Neural cell (in vitro differentiated cells): Measurements from ENCODE around the gene AGO3. TPM values are rescaled to one million over a fixed set of nuclear protein-coding genes. Genes with fewer than 3 reads are reported as not detected.
"Not testable (repeated sequence)": the region's sequence is repeated elsewhere in the genome, so short reads cannot be mapped to it uniquely, and the experiment has no call there.

Experiments
- H2AFZ ChIP-seq: fragments of 200-600, 300-800 bp; sonication (generic), shearing (Covaris generic); 2 replicates; pipeline ENCODE4 v1.6.0; 2014; ENCODE audit warnings: low read depth, mild to moderate bottlenecking, antibody characterized with exemption, low read length, moderate library complexity
- H3F3A ChIP-seq: fragments of 200-600 bp; shearing (Covaris generic); 2 replicates; pipeline ENCODE4 v1.6.1; 2016; ENCODE audit warnings: mild to moderate bottlenecking, moderate library complexity, mixed read lengths, antibody characterized with exemption, low read length; ENCODE audit not compliant: insufficient read depth, poor library complexity, severe bottlenecking
- H3K27ac ChIP-seq: fragments of 200-600, 300-800 bp; sonication (generic), shearing (Covaris generic); 2 replicates; pipeline ENCODE4 v1.5.1; 2014; ENCODE audit warnings: mild to moderate bottlenecking, low read length, moderate library complexity
- H3K27me3 ChIP-seq: fragments of 300-800, 200-600 bp; sonication (generic), shearing (Covaris generic); 2 replicates; pipeline ENCODE4 v1.6.0; 2014; ENCODE audit warnings: mild to moderate bottlenecking, low read depth, low read length, moderate library complexity; ENCODE audit not compliant: insufficient read depth
- H3K36me3 ChIP-seq: fragments of 300-800, 200-600 bp; sonication (generic), shearing (Covaris generic); 2 replicates; pipeline ENCODE4 v1.5.1; 2014; ENCODE audit warnings: mild to moderate bottlenecking, antibody characterized with exemption, low read length, moderate library complexity; ENCODE audit not compliant: insufficient read depth
- H3K4me2 ChIP-seq: fragments of 300-800, 200-600 bp; sonication (generic), shearing (Covaris generic); 2 replicates; pipeline ENCODE4 v1.6.0; 2014; ENCODE audit warnings: mild to moderate bottlenecking, low read length
- H3K4me3 ChIP-seq: fragments of 300-800, 200-600 bp; sonication (generic), shearing (Covaris generic); 2 replicates; pipeline ENCODE4 v1.5.1; 2014; ENCODE audit warnings: mild to moderate bottlenecking, low read length, moderate library complexity
- H3K79me2 ChIP-seq: fragments of 200-600 bp; shearing (Covaris generic); replicated peaks from 2 replicates; pipeline ENCODE4 v1.6.0; 2014; ENCODE audit warnings: mild to moderate bottlenecking, low read length, moderate library complexity; ENCODE audit not compliant: insufficient read depth
- H3K9ac ChIP-seq: fragments of 300-800, 200-600 bp; sonication (generic), shearing (Covaris generic); 2 replicates; pipeline ENCODE4 v1.6.1; 2016; ENCODE audit warnings: mild to moderate bottlenecking, low read length, mixed read lengths
- H3K9me2 ChIP-seq: fragments of 200-600 bp; shearing (Covaris generic); 2 replicates; pipeline ENCODE4 v1.6.1; 2016; ENCODE audit warnings: mild to moderate bottlenecking, low read length, mixed read lengths; ENCODE audit not compliant: insufficient read depth
- H3K9me3 ChIP-seq: fragments of 200-600, 300-800 bp; sonication (generic), shearing (Covaris generic); 2 replicates; pipeline ENCODE4 v1.6.1; 2016; ENCODE audit warnings: mild to moderate bottlenecking, mixed run types, low read length, moderate library complexity, mixed read lengths
- H4K20me1 ChIP-seq: fragments of 200-600 bp; shearing (Covaris generic); 2 replicates; pipeline ENCODE4 v1.6.1; 2016; ENCODE audit warnings: mild to moderate bottlenecking, mixed run types; ENCODE audit not compliant: insufficient read depth
- EP300 ChIP-seq: fragments of 450-650 bp; conservative IDR thresholded peaks from 2 replicates; pipeline ENCODE4 v1.6.1; 2014; ENCODE audit warnings: antibody characterized with exemption, mild to moderate bottlenecking, moderate library complexity; ENCODE audit not compliant: poor library complexity, severe bottlenecking
- EZH2 ChIP-seq: fragments of 200-600, 300-800 bp; shearing (Covaris generic), sonication (generic); IDR thresholded peaks from 2 replicates; pipeline ENCODE4 v1.6.1; 2014; ENCODE audit warnings: antibody characterized with exemption, low read length, borderline replicate concordance, mild to moderate bottlenecking; ENCODE audit not compliant: insufficient read depth, poor library complexity, severe bottlenecking
- MXI1 ChIP-seq: fragments of 450-650 bp; conservative IDR thresholded peaks from 2 replicates; pipeline ENCODE4 v1.6.1; 2014; ENCODE audit warnings: antibody characterized with exemption, mild to moderate bottlenecking; ENCODE audit not compliant: poor library complexity, severe bottlenecking
- POLR2AphosphoS5 ChIP-seq: IDR thresholded peaks from 2 replicates; pipeline ENCODE4 v1.6.1; 2012
- RAD21 ChIP-seq: fragments of 450-650 bp; conservative IDR thresholded peaks from 2 replicates; pipeline ENCODE4 v1.6.1; 2014; ENCODE audit warnings: antibody characterized with exemption, mild to moderate bottlenecking, moderate library complexity
- SMC3 ChIP-seq: fragments of 450-650 bp; conservative IDR thresholded peaks from 2 replicates; pipeline ENCODE4 v1.6.1; 2014; ENCODE audit warnings: antibody characterized with exemption, mild to moderate bottlenecking, moderate library complexity; ENCODE audit not compliant: poor library complexity
- TAF1 ChIP-seq: IDR thresholded peaks from 2 replicates; pipeline ENCODE4 v1.6.1; 2012; ENCODE audit warnings: low read depth
- polyA plus RNA-seq: library from polyadenylated mRNA; depleted of rRNA; stranded (reverse); fragments of >200 nt; gene quantifications from 2 replicates; pipeline ENCODE4 v1.2.3, GENCODE V29; 2014
- TF ChIP-seq, protein P1 (sequence below): IDR thresholded peaks from 2 replicates; pipeline ENCODE4 v1.6.1; 2012; ENCODE audit warnings: borderline replicate concordance
- TF ChIP-seq, protein P2 (sequence below): fragments of 450-650 bp; IDR thresholded peaks from 2 replicates; pipeline ENCODE4 v1.5.1; 2014; ENCODE audit warnings: antibody characterized with exemption, mild to moderate bottlenecking, moderate library complexity; ENCODE audit not compliant: poor library complexity, severe bottlenecking

AGO3 gene
- polyA plus RNA-seq, 1 donor from 2014 or later: 9.4 TPM

DNA sequence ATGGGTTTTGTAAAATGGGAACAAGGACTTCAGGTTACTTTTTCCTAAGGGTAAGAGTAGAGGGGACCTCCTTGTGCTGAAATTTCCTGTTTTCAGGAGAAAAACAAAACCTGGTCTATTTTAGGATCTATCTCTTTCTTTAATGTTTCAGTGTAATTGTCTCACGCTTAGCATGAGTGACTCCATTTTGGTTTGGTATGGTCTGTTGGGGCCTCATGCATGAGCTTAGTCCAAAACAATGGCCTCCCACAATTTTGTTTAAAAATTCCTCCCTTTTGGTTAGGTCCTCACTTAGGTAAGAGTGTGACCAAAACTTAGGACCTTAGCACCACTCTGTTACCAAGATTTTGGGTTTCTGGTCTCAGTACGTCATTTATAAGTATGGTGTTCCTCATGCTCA lies 85.8 kb downstream of the AGO3 start:
- no peak overlapping the region for H3K4me2 ChIP-seq
- H3K9me2 ChIP-seq: no peaks in the 10 kb centered on the region
- H3K27ac ChIP-seq: no peak overlapping the region
- no peak overlapping the region for H3K4me3 ChIP-seq
- H3K79me2 ChIP-seq: no peaks in the 10 kb centered on the region
- H3K27me3 ChIP-seq: no peaks in the 10 kb centered on the region
- no peak overlapping the region for H2AFZ ChIP-seq
- no peaks in the 10 kb centered on the region for H3K9me3 ChIP-seq
- no peak overlapping the region for H3K9ac ChIP-seq
- TF ChIP-seq SMC3 (no peak), POLR2AphosphoS5 (no peak), MXI1 (no peak), RAD21 (no peak), EP300 (no peak), TAF1 (no peak), EZH2 (no peak)
- TF ChIP-seq, protein P1, sequence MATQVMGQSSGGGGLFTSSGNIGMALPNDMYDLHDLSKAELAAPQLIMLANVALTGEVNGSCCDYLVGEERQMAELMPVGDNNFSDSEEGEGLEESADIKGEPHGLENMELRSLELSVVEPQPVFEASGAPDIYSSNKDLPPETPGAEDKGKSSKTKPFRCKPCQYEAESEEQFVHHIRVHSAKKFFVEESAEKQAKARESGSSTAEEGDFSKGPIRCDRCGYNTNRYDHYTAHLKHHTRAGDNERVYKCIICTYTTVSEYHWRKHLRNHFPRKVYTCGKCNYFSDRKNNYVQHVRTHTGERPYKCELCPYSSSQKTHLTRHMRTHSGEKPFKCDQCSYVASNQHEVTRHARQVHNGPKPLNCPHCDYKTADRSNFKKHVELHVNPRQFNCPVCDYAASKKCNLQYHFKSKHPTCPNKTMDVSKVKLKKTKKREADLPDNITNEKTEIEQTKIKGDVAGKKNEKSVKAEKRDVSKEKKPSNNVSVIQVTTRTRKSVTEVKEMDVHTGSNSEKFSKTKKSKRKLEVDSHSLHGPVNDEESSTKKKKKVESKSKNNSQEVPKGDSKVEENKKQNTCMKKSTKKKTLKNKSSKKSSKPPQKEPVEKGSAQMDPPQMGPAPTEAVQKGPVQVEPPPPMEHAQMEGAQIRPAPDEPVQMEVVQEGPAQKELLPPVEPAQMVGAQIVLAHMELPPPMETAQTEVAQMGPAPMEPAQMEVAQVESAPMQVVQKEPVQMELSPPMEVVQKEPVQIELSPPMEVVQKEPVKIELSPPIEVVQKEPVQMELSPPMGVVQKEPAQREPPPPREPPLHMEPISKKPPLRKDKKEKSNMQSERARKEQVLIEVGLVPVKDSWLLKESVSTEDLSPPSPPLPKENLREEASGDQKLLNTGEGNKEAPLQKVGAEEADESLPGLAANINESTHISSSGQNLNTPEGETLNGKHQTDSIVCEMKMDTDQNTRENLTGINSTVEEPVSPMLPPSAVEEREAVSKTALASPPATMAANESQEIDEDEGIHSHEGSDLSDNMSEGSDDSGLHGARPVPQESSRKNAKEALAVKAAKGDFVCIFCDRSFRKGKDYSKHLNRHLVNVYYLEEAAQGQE: no peak
- TF ChIP-seq, protein P2, sequence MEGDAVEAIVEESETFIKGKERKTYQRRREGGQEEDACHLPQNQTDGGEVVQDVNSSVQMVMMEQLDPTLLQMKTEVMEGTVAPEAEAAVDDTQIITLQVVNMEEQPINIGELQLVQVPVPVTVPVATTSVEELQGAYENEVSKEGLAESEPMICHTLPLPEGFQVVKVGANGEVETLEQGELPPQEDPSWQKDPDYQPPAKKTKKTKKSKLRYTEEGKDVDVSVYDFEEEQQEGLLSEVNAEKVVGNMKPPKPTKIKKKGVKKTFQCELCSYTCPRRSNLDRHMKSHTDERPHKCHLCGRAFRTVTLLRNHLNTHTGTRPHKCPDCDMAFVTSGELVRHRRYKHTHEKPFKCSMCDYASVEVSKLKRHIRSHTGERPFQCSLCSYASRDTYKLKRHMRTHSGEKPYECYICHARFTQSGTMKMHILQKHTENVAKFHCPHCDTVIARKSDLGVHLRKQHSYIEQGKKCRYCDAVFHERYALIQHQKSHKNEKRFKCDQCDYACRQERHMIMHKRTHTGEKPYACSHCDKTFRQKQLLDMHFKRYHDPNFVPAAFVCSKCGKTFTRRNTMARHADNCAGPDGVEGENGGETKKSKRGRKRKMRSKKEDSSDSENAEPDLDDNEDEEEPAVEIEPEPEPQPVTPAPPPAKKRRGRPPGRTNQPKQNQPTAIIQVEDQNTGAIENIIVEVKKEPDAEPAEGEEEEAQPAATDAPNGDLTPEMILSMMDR: no peak
- peaks cover 4% of the 10 kb centered on the region for H3K36me3 ChIP-seq
- no peaks in the 10 kb centered on the region for H3F3A ChIP-seq
- H4K20me1 ChIP-seq: no peaks in the 10 kb centered on the region

DNA sequence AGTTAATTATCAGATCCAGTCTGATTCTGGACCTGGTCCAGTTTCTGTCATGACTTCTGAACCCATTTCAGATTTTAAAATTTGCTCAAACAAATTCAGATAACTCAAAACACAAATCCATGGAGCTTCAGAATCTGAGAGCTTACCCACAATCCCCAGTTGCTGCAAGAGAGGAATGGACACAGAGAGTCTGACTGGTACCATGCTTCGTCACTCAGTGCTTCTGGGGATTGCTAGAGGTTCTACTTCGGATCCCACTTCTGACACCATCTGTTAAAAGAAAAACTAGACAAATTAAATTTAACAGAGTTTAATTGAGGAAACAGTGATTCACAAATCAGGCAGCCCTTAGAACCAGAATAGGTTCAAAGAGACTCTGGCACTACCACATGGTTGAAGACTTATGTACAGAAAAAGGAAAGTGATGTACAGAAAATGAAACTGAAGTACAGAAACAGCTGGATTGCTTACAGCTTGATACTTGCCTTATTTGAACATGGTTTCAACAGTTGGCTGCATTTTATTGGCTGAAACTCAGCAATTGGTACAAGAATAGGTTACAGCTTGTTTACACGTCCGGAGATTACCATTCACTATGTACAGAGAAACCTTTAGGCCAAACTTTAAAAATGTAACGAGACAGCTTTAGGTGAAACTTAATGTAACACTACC lies 92.3 kb downstream of the AGO3 start:
- Histone ChIP-seq H3K4me3 (no peak overlapping the region), H3F3A (no peaks in the 10 kb centered on the region), H3K36me3 (no peaks in the 10 kb centered on the region), H3K9ac (no peak overlapping the region), H4K20me1 (no peaks in the 10 kb centered on the region), H3K79me2 (no peaks in the 10 kb centered on the region), H3K27ac (no peak overlapping the region), H3K9me3 (no peaks in the 10 kb centered on the region), H3K9me2 (no peaks in the 10 kb centered on the region), H2AFZ (no peak overlapping the region), H3K27me3 (no peaks in the 10 kb centered on the region), H3K4me2 (no peak overlapping the region)
- TF ChIP-seq TAF1 (no peak), EZH2 (no peak), MXI1 (no peak), SMC3 (no peak), EP300 (no peak), RAD21 (no peak), POLR2AphosphoS5 (no peak)
- TF ChIP-seq, protein P1: no peak
- TF ChIP-seq, protein P2: no peak

DNA sequence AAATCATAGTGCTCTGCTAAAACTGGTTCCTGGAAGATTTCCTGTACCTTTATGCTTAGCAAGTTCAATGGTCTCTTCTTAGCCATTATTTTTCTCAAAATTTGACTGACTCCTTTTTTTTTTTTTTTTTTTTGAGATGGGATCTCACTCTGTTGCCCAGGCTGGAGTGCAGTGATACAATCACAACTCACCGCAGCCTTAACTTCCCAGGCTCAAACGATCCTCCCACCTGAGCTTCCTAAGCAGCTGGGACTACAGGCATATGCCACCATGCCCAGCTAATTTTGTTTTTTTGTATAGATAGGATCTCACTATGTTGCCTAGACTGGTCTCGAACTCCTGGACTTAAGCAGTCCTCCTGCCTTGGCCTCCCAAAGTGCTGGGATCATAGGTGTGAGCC lies 93.1 kb downstream of the AGO3 start:
- not testable (repeated sequence) for H2AFZ ChIP-seq, H3K79me2 ChIP-seq, H3F3A ChIP-seq, H3K27ac ChIP-seq, H3K27me3 ChIP-seq, H3K36me3 ChIP-seq, H3K9ac ChIP-seq, H3K9me3 ChIP-seq, H3K4me2 ChIP-seq, H4K20me1 ChIP-seq, H3K4me3 ChIP-seq, H3K9me2 ChIP-seq
